Activated naive CD4-positive, alpha-beta T cell treated with anti-CD3 and anti-CD28 coated beads, Interleukin-2, amount 50 U/mL, for 16 hours (primary cell): ENCODE data around the gene SEMA7A.

Experiments used
- DNase-seq: peaks from one replicate; pipeline ENCODE4 v3.0.0-alpha.2; 2020

The SEMA7A gene

DNA sequence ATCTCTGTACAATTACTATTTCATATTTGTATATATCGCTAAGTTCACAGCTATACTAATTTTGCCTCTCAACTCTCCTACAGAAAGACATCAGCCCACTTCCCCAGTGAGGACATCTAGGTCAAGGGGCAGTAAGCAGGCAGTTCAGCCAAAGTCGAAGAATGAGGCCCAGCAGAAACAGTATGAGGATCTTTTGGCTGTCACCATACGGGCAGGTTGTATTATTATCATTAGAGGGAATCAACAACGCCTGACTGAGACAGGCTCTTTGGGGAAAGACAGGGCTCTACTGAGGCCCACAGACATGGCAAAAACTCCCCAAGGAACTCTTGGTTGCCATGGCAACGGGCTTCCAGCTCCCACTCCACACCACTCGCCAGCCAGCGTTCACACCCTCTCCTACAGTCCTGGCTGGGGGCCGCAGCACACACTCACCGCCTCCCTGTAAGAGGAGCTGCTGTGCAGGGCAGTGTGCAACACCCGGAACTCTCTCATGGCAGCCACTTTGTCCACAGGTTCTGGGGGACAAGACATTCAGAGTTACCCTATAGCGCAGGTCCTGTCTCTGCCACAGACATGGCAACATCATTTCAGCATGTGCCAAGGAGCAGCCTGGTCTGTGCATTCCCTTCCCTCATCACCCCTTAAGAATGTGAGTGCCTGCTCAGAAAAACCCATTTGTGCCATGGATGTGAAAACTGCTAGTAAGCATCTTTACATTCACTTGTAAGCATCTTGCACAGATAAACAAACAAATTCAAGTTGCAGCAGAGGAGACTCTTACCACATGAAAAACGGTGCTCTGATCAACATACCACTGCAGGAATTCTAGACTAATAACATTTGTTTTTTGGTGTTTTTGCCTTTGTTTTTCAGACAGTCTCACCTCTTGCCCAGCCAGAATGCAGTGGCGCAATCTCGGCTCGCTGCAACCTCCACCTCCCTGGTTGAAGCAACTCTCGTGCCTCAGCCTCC, 18.4 kb upstream of the SEMA7A start:
- DNase-seq = no peak

DNA sequence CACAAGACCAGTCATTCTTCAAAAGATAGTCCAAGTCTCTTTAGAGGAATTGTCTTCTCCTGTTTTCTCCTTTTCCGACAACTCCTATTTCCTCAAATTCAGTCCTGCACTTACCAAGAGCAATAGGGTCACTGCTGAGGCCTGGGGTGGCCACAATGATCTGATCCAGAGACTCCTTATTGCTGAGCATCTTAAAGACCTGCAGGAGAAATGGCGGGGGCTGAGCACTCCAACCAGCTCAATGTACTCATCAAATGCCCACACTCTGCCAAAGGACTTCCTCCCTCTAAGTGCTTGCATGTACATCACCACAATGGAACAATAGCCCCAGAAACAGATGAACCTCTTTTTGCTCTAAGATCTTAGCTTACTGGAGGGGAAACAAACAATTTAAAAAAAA, 17.6 kb upstream of the SEMA7A start:
- no peak for DNase-seq

DNA sequence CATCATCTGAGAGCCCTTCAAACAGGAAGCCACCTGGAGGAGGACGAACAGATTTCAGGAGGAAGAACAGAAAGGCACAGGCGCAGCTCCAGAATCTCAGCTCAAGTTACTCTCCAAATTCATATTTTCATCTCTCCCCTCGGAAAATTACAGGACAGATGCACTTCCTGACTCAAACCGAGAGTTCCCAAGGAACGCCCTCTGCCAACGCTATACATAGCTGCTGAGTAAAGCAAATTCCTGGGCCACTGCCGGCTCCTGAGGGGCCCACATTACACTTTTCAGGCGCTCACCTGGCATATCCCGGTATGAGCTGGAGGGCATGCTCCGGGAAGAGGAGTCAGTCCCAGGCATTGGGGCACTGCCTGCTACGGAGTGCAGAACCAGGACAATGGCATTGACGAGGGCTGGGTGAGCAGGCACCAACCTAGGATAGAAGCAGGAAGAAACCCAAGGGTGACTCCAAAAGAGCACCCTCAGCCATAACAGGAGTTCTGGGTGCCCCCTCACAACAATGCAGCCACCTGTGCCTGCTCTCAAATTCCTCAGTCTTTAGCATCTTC, 16.0 kb upstream of the SEMA7A start:
- no peak for DNase-seq

DNA sequence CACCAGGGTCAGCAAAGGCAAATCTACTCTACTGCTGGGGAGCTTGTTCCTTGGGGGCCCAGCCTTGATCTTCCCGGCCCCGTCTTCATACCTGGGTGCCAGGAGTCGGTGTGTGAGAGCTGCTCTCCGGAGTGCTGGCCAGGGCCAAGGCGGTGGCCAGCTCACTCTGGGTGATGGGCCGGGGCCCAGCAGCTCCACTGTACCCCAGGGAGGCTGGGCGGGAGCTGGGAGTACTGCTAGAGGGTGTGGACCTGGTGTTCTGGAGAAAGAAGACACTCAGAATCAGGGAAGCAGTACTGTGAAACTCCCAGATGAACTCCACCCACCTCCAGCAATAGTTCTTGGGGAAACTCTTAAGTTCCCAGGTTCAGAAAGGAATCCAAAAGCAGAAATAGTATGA, 15.3 kb upstream of the SEMA7A start:
- DNase-seq = no peak

DNA sequence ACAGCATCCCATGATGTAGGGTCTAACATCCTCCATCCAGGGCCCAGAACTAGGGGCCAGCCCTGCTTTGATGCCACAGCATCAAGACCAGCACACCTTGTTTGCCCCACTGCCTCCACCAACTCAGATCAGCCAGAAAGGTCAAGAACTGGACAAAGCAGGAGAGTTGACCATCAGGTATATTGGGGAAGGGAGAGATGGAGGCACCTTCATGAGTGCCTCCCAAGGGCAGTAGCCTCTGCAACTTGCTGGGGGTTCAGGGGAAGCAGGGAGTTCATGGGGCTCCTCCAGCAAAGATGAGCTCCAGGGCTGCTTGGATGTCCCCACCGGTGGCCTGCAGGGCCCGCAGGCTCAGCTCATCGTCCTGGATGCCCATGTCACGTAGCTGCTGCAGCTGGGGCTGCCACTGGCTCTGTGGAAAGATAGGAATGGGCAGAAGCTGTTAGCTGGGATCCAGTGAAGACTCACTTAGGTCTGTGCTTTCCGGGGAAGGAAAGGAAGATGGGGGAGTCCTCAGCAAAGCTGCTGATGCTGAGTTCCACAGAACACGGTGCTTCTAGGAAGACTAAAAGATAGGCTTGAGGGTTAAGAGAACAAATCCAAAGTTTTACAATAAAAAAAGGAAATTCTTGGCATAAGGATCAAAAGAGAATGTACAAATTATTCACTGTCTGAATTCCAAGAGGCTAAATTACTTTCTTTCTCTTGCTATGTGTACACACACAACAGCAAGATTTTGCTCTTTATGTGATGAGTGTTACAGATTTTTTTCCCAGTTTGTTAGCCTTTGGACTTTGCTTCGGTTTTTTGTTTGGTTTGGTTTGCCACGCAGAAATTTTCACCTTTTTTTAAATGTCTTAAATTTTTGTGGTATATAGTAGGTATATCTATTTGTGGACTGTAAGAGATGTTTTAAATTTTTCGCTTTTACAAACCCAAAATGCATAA, 12.3 kb upstream of the SEMA7A start:
- DNase-seq = no peak

DNA sequence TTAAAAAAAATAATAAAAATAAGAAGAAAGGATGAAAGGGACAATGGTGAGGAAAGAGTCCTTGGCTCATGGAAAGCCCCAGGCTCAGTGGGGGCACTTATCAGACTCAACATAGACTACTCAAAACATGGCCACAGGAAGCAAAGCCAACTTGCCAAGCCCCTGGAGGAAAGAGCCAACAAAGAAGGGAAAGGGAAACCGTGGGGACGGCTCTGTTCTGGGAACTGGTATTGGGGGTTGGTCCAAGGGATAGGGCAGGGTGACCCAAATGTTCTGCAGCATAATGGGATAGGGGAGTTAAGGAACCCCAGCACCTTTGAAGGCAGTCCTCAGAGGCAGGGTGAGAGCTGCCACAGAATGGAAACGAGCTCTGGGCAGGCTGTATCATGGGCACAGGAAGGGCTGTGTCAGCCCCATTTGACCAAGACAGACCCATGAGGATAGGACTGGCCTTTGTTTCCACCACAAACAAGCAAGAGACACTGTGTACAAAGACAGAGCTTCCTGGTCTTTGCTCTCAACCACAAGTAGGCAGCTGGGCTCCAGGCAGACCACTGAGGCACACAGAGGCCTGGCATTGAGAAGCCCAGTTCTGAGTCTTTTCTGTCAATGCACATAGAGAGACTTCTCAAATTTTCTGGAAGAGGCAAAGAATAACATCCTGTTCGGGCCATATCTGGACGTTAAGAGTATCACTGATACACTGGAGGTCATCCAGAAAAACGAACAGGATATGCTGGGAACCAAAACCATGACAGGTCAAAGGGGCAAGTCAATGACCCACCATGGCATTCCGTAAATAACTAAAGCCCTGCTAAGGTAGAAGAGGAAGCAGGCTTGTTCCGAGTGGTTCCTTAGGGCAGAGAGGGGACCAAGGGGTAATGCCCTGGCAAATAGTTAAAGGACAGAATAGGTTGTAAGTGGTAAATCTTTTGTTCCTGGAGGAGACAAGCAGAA, 10.6 kb upstream of the SEMA7A start:
- DNase-seq = no peak

DNA sequence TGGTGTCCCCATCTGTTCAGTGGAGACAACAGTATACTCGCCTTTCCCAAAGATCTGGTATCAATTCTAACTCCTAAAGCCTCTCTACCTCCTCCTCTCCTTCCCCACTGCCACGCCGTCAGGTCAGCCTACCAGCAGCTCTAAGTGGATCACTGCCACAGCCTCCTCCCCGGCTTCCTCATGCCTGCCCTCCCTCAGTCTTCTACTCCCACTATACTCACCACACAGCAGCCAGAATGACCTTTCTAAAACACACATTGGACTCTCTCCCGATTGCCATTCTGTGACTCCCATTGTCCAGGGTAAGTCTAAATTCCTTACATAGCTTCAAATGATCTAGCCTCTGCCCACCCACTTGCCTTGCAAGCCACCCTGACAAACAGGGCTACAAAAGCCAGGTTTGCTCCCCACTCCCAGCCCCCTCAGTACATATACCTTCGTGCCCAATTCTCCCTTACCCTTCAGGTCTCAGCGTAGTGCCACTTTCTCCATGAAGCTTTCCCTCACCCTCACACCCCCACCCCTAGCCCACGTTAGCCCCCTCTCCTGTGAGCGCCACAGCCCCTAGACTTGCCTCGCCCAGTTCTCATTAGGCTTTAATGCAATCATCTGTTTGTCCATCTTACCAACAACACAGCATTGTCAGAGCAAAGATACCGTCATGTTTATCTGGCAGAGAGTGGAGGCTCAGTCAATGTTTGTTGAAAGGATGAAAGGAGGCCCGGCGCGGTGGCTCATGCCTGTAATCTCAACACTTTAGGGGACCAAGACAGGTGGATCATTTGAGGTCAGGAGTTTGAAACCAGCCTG, 9.5 kb upstream of the SEMA7A start:
- DNase-seq = no peak

DNA sequence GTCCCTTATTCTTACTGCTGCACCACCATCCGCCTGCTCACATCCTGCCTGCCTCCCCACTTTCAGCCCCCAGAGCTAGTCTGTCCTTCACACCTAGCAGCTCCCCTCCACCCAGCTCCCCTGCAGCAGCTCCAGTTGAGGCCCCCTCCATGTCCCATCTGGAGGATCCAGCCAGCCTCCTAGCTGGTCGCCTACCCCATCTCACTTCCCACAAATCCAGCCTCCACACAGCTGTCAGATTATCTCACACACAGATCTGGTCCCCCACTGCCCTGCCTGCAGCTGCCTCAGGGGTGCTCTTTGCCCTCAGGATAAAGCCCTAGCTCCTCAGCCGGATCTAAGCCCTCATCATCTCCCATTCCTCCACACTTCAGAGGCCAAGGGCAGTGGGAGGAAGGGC, 8.8 kb upstream of the SEMA7A start:
- DNase-seq = no peak

DNA sequence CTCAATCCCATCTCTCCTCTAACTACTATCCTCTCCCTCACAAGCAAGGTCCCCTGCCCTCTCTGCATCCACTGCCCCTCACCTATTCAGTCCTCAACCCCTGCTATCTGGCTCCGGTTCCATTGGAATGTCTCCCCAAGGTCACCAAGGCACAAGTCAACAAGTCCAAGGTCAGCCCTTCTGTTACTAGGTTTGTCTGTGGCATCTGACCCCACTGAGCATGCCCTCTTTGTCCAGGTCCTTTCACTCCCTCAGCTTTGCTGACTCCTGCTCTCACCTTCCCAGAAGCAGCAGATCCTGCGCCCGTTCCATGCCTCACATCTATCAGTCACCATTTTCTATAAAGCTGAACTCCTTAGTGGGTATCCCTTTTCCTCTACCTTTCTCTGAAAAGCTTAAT, 8.3 kb upstream of the SEMA7A start:
- no peak for DNase-seq

DNA sequence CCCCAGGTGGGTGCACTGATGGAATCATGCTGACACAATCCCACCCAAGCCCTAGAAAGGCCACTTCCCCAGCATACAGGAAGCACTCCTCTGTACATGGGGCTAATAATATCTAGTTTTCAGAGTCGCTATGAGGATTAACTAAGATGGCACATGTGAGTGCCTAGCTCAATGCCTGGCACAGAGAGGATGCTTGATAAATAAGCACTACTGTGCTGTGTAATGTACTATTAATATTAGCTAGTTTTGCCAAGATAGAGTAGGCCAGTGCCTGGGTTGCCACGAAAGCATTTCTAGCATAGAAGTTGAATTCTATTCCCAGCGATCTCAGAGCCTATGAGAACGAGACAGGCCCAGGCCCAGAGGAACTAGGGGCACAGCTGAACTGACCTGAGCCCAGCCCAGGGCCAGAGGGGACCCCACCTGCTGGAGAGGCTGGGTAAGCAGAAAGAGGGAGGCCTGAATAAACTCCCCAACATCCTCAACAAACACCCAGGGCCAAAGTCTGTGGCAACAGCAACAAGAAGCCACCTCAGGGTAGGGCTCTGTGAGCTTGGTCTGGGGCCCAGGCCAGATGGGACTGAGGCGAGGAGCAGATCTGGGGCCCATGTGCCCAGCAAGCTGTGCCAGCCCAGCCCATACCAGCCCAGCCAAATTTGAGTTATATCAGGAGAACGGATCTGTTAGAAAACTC, 7.6 kb upstream of the SEMA7A start:
- DNase-seq = no peak

DNA sequence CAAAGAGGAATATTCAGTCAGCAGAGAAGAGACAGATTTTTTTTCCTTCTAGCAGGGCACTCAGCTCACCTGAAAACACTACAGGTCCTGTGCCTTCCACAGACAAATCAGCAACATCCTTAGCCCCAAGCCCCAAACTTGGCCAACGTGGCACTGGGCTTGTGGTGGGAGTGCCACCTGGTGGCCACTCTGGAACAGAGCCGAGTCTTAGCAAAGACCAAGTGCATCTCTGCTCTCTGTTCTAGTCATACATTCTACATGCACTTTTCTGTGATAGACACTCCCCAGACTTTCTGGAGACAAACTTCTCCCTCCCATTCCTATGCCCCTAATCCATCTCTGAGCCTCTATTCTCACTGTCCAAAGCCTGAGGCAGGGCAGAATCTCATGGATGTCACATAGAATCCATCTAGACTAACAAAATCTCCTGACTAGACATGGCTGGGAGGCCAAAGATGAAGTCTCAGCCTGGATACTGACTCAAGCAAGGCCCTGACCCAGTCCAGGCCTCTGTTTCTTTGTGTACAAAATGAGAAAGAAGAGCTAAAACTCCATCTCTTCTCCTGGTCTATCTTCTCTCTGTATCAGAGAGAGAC, 5.1 kb upstream of the SEMA7A start:
- peak; percentile 79 for DNase-seq

DNA sequence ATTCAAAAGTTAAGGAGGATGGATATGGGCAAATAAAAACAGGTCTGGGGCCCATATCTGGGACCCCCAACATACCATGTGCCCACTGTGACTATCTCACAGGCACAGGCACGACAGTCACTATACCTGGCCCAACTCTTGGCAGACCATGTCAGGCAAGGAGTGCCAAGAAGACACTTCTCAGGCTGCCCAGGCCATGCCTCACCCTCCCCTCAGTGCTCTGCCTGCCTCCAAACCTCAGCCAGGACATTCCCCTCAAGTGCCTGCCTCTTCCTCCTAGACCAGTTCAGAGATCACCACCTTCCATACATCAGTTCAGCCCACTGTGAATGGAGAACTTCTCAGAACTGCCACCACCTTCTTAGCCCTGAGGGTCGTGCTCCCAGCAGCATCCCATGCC, 4.4 kb upstream of the SEMA7A start:
- no peak for DNase-seq

DNA sequence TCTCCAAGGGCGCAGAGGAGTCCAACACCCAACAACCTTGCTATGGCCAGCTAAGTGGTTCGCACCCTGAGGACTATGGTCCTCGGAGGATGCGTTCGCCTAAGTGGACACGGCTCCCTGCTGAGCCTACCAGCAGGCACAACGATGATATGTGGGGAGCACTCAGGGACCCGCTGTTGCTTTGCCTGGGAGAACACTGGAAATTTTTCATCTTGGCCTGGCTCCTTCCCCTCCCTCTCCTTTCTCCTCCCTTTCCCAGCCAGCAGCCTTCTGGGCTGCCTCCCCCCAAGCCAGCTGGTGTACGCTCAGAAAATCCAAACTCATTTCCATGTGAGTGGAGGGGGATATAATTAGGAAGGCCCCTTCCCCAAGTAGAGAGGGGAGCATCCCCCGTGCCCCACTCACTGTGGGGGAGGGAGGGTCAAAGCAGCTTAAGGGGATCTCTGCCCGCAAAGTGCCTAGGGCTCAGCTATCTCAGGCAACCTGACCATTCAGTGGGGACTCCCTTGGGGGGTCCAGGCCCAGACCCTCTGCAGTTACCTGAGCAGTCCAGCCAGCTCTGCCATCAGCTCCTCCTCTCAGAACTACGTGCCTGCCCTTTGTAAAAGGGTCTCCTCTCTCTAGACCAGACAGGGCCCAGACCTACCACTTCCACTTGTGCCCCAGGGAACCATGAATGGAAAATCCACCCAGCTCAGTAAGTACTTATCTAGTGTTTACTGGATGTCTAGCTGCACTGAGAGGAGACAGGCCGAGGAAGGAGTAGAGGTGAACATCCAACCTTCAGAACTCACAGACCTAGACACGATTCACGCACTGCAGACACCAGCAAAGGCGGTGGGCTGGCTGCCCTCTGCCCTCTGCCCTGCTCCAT, 742 bp upstream of the SEMA7A start:
- no peak for DNase-seq

DNA sequence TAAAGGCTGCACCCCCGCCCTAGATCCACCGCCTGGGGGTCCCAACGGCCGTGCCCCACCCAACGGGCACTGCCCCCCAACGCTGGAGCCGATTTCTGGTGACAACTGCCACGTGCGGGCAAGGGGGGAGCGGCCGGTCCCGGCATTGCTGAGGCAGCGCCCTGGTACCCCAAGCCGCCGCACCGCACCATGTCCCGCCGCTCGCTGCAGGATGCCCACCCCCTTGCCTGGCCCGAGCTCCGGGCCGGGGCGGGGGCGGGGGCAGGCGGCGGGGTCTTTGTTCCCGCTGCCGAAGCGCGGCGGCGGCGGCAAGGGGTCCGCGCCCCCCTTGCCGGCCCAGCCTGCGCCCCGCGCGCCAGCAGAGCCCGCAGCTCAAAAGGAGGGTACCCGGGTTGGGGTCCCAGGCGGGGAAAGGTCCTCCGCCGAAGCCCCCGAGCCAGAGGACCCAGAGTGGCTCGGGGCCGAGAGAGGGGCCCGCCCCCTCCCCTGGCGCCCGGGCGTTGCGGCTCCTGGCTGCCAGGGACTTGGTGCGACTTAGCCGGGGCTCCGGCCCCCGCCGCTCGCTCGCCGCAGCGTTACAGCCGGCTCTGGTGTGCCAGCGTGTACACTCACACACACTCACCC, 678 bp downstream of the SEMA7A start:
- peak; percentile 28 for DNase-seq

DNA sequence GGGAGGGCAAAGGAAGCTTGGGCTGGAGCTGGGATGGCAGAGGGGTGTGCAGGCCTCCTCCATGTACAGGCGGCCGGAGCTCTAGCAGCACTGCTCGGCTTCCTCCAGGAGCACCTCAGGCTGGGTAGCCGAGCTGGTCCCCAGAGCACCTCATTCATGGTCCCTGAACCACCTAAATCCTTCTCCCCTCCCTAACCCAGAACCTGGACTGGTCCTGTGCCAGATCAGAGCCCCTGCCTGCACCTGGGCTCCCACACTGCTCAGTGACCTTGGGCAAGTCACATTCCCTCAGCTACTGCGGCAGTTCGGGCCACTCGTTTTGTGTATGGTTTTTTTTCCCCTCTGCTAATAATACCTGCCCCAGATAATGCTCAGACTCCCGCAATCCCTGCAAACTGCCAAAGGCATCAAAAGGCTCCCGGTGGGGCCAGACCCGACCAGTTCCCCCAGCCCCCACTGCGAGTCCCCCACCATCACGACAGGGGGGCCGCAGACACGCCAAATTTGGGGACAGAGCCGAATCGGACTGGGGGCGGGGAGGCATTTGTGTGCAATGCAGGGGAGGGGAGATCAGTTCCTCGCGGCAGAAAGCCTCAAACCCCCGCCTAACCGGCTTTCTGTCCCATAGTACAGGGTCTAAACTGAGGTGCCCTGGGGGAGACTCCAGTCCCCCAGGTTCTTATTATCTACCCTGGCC, 1.3 kb downstream of the SEMA7A start:
- DNase-seq = no peak

DNA sequence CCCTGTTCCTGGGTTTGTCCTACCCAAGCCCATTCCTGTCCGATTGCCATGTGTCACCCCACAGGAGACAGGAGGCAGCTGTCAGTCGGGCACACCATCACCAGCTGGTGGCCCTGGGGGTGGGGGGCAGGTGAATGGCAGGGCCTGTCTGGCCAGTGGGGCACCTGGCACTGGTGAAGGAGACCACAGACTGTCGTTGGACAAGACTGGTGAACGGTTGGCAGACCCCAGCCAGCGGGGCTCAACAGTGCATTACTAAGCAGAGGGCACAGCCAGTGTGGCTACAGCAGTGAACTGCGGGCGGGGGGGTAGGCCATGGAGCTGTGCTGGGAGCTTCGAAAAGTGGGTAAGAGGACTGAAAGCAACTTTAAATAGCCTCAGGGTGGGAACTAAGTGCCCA, 2.1 kb downstream of the SEMA7A start:
- DNase-seq = peak; percentile 39

DNA sequence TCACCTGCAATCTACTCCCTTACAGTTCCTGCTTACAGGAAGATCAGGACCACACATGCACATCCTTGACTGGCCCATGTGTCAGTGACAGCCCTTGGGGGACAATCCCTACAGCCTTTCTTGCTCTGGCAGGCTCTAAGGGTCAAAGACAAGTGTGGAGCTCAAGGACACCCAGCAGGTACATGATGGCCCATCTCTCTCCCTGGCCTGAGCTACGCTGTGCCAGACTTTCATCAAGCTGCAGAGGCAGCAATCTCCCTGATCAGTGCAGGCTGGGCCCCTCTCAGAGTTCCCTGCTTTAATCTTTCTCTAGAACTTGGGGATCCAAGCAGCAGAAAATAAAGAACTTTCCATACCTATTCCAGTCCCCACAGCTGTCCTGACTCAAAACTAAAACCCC, 2.6 kb downstream of the SEMA7A start:
- no peak for DNase-seq

DNA sequence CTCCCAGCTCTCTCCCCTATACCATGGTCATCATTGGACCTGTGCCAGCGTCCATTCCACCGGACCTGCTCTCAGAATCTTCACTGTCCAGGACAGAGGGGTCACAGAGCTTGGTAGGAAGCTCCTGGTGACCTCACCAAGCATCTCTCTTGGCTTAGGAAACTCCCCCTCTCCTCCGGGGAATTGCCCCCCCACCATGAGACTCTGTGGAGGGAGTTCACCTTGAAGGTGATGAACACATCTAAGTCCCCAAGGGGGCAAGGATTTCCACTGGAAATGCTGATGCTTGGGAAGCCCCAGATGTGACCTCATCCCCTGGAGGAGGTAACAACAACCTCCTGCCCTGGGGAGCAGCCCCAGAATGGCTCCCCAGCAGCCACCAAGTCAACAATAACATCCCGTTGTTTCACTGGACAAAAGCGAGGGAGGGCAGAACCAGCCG, 3.2 kb downstream of the SEMA7A start:
- no peak for DNase-seq
